CD1c-positive myeloid dendritic cell (primary cell): ENCODE results near the gene BBC3.

Source experiments
- DNase-seq: peaks from one replicate; pipeline ENCODE4 v3.0.0-alpha.2; 2016; ENCODE audit errors: extremely low spot score

The BBC3 gene

DNA sequence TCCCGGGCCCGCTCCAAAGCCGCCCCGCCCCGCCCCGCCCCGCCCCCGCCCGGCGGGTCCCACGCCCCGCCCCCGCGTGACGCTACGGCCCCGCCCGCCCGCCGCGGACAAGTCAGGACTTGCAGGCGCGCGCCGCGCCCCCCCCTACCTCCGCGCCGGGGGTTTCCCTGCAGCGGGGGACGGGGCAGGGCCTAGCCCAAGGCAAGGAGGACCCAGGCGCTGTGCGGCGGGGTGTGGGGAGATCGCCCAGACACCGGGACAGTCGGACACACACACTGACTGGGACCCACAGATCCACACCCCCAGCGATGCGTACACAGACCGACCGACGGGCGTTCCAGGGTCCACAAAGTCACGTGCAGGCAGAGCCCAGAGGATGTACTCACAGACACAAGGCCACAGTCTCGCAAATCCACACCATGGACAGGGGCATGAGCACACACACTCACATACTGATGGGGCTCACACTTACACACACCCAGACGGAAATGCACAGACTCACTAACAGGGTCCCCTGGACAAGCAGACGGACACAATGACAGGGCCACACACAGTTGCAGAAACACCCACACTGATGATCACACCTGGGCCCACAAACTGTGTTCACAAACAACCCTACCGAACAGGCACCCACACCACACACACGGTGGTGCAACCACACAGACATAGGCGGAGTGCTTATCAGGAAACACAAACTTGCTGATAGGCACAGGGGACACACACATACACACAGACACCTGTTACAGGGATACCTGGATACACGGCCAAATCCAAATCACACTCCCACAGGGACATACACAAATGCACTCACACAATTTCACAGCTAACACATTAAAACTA is 436 bp upstream of the BBC3 start:
- peak; percentile 90 for DNase-seq

DNA sequence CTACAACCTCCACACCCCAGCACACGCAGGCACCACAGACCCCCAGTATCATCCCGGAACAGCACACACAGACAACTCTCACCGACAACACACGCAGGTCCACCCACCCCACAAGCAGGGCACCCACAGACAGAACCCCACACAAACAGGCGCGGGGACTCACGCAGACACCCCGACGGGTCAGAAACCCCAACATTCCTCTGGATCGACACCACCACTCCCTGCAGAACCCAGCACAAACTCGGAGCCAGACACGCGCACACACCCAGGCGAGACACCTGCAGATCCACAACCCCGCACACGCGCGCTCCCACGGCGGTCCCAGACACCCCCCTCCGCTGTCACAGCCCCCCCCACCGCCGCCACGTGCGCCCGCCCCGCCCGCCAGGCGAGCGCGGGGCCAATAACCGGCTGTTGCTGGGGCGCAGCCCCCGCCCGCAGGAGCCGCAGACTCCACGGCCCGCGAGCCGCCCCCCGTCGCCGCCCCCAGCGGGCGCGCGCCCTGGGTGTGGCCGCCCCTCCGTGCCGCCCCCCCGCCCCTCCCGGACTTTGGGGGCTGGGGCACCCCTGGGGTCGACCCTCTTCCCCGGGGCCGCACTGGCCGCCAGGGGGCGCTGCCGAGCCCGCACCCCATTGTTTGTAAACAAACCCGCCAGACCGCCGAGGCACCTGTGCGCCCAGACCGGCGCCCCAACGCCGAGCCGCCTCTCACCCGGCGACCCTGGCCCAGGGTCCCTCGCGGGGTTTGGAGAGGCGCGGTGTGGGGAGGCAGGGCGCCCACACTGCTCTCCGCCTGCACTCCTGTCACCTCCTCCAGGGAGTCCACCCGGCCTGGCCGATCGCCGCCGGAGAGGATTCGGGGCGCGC is 712 bp downstream of the BBC3 start:
- DNase-seq: peak; percentile 74

DNA sequence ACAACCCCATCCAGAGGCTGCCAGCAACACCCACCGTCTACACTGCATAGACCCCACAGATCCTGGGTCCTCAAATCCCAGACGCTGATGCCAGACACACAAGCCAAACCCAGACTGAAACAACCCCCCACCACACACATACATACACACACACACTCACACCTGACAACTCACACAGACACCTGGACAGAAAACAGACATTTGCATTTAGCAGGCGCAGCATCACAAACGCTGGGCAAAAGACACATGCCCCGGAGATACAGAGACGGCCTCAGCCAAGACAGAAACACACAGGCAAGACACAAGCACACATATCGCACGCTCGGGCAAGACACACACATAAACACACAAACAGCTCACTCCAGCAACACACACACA is 1.3 kb downstream of the BBC3 start:
- DNase-seq: no peak

DNA sequence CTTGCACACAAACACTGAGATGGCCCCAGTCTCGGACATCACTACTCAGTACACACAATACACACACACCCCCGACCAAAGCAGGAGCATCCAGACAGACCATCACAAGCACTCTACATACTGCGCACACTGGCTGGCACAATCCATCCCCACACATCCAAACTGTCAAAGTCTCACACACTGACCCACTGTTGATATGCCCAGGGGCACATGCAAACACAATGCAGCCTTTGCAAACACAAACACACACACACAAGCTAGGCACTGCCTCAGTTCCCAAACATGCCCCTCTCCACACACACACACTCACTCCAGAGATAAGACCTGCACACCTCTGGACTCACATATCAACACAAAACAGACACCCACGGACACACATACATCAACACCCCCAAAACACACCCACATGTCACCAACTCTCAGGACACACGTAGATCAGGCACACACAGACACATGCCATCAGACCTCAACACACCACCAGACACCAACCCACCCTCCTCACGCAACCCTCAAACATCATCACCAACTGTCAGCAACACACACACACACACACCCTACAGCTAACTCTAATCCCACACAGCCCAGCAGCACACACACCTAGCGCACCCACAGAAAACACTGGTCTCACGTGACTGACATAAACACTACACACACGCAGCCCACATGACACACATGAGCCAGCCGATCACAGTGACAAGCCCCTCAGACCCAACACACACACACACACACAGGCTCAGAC is 1.9 kb downstream of the BBC3 start:
- DNase-seq: peak; percentile 49

DNA sequence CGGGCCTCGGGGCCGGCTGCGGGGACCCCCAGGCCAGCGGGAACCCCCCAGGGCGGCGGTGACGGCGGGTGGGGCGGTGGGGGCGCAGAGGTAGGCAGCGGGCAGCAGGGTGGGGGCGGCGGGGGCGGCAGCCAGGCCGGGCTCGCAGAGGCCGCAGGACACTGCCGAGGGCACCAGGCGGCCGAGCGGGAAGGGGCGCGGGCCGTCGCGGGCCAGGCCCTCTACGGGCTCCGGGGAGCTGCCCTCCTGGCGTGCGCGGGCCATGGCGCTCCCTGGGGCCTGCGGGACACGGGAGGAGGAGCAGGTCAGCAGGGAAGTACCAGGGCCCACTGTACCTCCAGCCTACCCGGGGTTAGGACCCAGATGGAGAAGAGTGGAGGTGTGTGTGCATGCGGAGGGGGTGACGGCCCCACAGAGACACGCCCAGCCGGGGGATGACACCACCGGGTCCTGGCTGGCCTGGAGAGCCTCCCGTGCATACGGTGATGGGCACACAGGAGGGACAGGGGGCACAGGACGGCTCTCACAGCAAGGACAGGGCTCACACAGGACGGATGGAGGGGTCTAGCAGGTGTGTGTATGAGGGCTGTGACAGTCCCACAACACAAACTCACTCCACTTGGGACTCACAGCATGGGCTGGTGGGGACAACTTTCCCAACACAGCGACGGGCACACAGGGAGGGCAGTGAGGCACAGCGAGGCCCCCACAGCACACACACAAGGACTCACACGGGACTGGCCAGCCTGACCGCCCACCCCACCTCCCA is 2.6 kb downstream of the BBC3 start:
- no peak for DNase-seq

DNA sequence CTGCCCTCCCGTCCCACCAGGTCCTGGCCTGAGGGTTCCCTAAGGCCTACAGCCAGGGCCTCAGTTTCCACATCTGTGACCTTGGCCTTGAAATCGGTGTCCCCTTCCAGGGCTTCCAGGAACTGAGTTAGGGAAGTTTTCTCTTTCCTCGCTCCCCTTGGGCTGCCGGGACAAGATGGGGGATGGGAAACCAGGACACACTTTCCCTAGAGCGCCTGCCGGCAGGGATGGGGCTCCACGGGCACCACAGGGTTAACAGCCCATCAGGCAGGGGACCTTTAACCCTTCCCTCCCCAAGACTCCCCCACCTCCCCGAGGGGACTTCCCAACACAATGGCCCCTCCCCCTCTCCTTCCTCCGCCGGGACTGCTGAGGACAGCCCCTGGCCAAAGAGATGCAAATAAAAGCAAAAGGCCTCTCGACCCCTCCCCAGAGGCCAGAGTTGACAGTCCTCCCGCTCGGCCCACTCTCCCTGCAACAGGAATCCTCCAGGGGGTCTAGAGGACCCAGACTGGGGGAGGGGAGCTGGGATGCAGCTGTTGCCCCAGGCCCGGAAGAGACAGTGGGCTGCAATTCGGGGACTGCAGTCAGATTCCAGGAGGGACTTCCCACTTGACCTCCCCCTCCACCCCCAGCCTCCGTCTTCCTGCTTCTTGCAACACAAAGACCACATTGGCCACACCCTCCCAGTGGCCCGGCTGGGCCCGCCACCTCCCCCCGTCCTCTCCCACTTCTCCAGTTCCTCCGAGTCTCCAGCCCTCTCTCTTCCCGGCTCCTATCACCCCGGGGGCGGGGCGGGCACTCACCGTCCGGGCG is 3.4 kb downstream of the BBC3 start:
- DNase-seq: peak; percentile 93

DNA sequence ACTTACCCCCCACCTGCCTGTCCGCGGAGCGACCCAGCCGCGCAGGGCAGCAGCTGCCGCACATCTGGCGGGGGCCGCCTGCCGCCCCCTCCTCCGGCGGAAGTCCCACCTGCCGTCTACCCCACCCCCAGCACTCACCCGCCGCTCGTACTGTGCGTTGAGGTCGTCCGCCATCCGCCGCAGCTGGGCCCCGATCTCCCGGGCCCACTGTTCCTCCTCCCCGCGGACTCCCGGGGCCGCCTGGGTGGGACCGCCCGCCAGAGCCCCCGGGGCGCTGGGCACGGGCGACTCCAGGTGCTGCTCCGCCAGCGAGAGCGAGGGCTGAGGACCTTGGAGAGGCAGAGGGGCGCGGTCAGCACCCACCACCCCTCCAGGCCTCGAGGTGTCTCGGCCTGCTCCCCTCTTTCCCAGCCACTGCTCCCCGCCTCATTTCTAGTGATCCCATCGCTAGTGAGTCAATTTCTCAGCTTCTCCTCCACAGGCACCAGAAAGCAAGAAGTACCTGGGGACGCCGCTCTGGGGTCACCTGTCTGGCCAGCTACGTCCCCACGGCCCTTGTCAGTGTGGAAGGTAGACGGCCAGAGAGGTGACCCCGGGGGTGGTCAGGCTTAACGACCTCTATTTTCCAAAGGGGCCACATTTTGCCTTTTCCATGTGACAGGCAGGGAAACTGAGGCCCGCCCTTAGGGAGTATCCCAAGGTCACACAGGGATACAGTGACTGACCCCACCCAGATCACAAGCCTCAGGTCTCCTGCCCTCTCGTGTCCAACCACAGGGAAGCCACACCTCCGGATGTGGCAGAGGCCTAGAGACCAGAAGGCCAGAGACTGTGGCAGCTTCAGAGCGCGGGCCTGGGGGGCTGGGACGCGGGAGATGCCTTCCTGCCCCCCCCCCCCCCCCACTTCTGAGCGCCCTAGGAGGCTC is 4.3 kb downstream of the BBC3 start:
- peak; percentile 89 for DNase-seq

DNA sequence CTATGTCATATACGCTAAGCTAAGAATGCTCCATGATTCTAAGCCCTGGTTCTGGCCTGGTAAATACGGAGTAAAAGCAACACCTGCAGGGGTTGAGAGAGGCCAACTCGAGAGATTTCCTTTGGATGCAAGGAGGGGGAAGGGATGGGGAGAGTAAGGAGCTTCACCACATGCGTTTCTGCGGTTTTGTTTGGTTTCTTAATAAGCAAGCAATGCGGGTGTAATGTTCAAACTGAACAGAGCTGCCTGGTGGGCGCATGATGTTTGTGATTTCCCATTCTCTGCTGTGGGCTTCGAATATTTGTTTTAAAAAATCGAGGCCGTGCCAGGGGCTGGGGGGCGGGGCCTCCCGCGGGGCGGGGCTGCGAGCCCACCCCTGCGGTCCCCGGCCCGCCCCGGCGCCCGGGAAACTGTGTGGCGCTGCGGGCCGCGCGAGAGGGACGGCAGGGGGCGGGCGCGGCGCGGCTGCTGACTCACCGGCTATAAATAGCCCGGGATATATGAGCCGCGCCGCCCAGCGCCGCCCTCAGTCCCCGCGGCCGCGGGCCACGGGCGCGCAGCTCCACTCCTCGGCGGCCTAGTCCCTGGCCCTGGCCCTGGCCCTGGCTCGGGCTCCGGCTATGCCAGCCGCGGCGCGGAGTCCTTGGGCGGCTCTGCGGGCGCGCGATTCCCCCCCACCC is 5.1 kb downstream of the BBC3 start:
- DNase-seq: peak; percentile 93

DNA sequence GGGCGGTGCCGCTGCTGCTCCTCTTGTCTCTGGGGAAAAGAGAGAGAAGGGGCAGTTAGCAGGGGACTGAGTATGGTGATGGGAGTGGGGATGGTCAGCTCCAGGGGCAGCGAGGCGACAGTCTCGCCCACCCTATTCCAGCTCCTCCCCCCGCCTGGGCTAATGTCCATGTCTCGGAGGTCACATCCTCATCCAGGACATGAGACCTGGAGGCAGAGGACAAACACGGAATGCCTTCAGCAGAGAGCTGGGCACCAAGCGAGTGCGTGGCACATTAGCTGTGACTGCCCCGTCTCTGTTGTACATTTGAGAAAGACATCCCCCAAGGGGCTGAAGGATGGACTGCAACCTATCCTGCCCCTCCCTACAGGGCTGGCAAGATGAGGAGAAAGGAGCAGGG is 9.1 kb downstream of the BBC3 start:
- no peak for DNase-seq

DNA sequence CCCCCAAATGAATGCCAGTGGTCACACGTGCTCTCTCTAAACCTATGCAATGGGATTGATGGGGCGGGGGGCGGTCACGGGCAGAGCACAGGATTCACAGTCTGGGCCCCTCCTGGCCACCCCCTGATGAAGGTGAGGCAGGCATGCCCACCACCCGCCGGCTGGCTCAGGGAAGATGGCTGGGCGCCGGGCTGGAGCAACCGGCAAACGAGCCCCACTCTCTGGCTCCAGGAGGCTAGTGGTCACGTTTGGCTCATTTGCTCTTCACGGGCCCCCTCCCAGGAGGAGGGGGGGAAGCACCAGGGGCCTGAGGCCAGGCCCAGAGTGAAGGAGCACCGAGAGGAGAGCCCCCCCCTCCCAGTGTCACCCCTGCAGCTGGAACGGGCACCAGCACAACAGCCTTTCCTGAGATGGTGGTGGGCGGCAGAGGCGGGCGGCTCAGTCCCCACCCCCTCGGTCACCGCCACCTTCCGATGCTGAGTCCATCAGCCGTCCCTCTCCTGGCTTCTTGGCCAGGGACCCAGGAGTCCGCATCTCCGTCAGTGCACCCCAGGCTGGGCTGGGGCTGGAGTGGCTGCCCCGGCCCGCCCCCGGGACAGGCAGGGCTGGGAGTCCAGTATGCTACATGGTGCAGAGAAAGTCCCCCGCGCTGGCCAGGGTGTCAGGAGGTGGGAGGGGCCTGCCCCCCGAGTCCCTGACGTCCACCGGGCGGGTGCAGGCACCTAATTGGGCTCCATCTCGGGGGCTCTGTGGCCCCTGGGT is 9.7 kb downstream of the BBC3 start:
- DNase-seq: no peak

DNA sequence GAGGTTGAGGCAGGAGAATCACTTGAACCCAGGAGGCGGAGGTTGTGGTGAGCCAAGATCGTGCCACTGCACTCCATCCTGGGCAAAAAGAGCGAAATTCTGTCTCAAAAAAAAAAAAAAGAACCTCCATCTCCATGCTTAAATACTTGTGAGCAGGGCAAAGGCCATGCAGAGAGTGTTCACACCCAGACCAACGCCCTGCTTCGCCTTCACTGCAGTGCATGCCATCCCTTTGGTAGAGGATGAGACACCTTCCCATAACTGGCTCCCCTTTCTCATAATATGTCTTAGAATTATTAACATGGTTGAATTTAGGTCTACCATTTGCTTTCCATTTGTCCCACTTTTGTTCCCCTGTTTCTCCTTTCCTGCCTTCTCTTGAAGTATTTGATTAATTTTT is 15.4 kb downstream of the BBC3 start:
- DNase-seq: no peak

DNA sequence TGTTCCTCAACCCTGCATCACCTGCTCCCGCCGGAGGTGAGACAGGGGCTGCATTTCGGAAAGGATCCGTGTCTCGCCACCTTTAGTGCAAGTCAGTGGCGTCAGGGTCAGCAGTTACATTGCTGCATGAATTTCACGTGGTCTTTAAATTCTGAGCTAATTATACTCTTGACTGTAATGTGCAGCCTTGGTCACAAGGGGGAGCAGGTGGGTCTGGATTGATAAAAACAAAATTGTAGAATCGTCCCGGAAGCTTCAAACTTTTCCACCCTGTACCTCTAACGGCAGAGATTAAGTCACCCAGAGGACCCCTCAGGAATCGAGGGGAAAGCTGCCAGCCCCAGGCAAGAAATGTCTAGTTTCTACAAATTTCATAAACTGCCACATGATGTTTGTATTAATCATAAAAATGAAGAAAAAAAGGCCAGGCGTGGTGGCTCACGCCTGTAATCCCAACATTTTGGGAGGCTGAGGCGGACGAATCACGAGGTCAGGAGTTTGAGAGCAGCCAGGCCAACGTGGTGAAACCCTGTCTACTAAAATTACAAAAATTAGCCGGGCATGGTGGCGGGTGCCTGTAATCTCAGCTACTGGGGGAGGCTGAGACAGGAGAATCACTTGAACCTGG is 20.2 kb downstream of the BBC3 start:
- DNase-seq: peak; percentile 91

DNA sequence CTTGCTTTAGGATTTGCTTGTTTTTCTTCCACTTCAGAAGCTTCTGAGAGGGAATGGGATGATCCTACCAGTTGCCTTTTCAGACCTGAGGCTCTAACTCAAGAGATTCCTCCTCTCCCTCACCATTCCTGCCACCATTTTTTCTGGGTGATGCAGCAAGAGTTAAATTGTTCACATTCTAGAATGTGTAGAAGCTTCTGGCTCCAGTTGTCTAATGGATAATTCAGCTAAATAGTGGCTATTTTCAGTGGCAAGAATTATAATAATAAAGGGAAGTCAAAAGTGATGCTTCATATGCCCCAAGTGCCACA is 20.9 kb downstream of the BBC3 start:
- no peak for DNase-seq

DNA sequence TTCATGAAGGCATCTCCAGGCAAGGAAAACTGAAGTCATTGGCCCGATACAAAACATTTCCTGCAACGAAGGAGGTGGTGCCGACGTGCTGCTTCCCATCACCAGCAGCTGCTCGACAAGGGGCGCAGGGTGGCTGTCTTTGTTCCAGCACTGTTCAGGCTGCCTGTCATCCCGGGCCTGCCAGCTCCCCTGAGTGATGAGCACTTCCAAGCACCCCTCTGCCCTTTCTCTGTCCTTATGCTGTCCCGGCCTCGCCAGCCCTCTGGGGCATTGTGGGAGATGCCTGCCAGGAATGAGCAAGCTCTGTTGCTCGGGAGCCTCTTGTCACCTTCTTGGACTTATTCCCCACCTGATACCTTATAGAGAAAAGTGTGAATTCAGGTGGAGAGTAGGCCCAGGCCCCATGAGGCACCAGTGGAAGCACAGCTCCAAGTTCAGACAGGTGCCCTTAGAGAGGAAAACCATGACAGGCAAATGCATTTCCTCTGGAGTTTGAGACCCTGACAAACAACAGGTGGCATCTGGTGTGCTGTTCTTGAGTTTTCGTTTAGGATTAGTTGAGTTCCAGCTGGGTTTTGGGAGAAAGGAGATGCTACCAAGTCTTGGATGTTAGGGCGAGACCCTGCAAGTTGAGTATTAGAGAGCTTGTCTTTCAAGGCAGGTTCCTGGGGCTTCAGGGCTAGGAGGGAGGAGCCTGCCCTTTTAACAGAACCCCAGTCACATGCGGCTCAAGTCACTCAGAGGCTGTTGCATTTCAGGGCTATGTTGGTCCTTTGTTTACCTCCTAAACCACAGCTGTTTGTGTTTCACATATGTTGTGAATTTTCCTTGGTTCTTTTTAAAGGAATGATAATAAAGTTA is 21.4 kb downstream of the BBC3 start:
- no peak for DNase-seq

DNA sequence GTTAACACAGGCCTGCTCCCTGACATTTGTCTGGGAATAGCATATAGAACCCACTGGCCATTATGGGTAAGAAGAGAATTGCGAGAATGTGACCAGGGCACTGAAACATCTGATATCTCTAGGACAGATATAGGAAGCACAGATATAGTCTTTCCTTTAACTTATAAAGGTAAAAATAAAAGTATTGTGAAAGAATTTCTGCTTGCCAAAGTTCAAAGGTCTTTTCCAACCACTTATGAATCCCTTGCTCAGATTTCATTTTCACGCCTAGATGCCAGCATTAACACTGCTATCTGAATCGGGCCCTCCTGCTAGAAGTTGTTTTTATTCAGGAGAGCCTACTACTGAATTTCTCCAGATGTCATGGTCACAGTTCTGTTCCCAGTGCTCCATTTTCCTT is 27.7 kb downstream of the BBC3 start:
- DNase-seq: no peak

DNA sequence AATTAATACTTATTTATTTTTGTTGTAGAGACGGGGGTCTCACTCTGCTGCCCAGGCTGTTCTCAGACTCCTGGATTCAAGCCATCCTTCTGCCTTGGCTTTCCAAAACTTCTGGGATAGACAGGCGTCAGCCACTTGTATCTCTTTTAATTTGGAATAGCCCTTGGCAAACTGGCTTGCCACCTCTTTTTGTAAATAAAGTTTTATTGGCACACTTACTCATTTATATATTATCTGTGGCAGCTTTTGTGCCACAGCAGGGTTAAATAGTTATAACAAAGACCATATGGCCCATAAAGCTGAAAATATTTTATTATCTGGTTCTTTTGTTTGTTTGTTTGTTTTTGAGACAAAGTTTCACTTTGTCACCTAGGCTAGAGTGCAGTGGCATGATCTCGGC is 30.5 kb downstream of the BBC3 start:
- DNase-seq: no peak

DNA sequence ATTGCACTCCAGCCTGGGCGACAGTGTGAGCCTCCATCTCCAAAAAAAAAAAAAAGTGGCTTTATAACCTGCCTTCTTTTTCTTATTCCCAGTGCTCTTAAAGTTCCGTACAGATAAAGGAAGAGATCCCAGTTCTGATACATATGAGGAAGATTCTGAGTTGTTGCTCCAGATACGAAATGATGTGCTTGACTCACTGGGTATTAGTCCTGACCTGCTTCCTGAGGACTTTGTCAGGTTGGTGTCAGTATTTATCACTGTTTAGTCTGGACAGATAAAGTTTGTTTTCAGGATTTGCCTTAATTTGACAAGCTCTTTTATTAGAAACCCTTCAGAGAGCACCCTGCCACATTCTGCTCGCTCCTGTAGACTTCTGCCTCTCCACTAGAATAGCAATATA is 33.9 kb downstream of the BBC3 start:
- no peak for DNase-seq
